Psoas muscle (tissue), 8 donors: ENCODE data around the gene DLST. TPM values are rescaled to one million over a fixed set of nuclear protein-coding genes. Genes with fewer than 3 reads are reported as not detected.

Source experiments
- ATAC-seq, 4 donors: fragments of 200-7000 bp; cut with Tn5 transposase; one replicate each; pipeline ENCODE4 v1.9.1; 2020; ENCODE audit warnings: moderate library complexity in 3 of 4, mild to moderate bottlenecking in 2 of 4
- DNase-seq, 2 donors: peaks; one replicate each; pipeline ENCODE4 v3.0.0-alpha.2; 2020
- H3K27ac ChIP-seq: fragments of 200-600 bp; one replicate; pipeline ENCODE4 v1.8.0; 2022
- H3K27me3 ChIP-seq, 3 donors: fragments of 200-600 bp in 1 of 3; one replicate each; pipeline versions ENCODE4 v1.6.1 to v1.8.0; 2013 to 2022; ENCODE audit warnings: low read length in 2 of 3, mild to moderate bottlenecking in 2 of 3, moderate library complexity in 1 of 3; ENCODE audit not compliant: insufficient read depth in 3 of 3
- H3K36me3 ChIP-seq, 2 donors: fragments of 200-600 bp in 1 of 2; one replicate each; pipeline versions ENCODE4 v1.6.1 to v1.8.0; 2013 to 2022; ENCODE audit warnings: low read depth in 1 of 2, mild to moderate bottlenecking in 1 of 2, moderate library complexity in 1 of 2; ENCODE audit not compliant: insufficient read depth in 1 of 2
- H3K4me1 ChIP-seq: fragments of 200-600 bp; one replicate; pipeline ENCODE4 v1.8.0; 2022
- H3K4me3 ChIP-seq: fragments of 200-600 bp; one replicate; pipeline ENCODE4 v1.8.0; 2022; ENCODE audit warnings: mild to moderate bottlenecking
- H3K9me3 ChIP-seq: fragments of 200-600 bp; one replicate; pipeline ENCODE4 v1.8.0; 2022
- CTCF ChIP-seq: fragments of 200-600 bp; IDR thresholded peaks from one replicate; pipeline ENCODE4 v1.8.0; 2022; ENCODE audit warnings: antibody characterized with exemption
- WGBS, 3 donors: extraction: QIAGEN DNeasy Blood & Tissue Kit; methylation state at CpG; one replicate each; pipeline versions ENCODE4 v1.1.6 to v1.1.7; 2013; 5-methylcytosine and 5-hydroxymethylcytosine counted together
- intact Hi-C, 2 donors: fragments of 100-400 bp; cut with DNase I; formaldehyde crosslinking; loops; one replicate each; pipeline versions ENCODE4 v1.11.0 to v1.14.2; 2022
- polyA plus RNA-seq, 3 donors: library from polyadenylated mRNA; stranded (reverse); fragments of 200-250 nt; gene quantifications; one replicate each; pipeline ENCODE4 v1.2.3, GENCODE V29; 2013
- total RNA-seq, 4 donors: library from RNA; stranded (reverse); fragmentation: NEBNext Ultra II Directional in 2 of 4; extraction: Animal tissue kit (Norgen Biotek cat#: 25700) in 2 of 4; gene quantifications; one replicate each; pipeline versions ENCODE4 v1.2.1 to v1.2.4, GENCODE V29; 2021 to 2023
- donor health status: healthy with polysubstance abuse.
- donor health status: DM: no; HTN: no; CAD: no; lungs with moderate emphysema.
- donor health status: Bipolar disorder and iron deficiency.
- donor health status: healthy.
- donor health status: DM: yes; HTN: yes; CAD: no.
- donor health status: DM: no; HTN: no; CAD: no.
- donor health status: DM: no; HTN: no; CAD: no.
- donor health status: DM: yes; HTN: yes; CAD: no.

Gene DLST
- total and polyA plus RNA-seq, 7 donors = 97.7 to 221 (median 139) TPM

GRCh38 chr14:74879427-74880182 is 2.1 kb upstream of the DLST start:
- no peak for ATAC-seq
- Histone ChIP-seq H3K27me3 (no peaks in the 10 kb centered on the region), H3K4me1 (peaks cover 26% of the 10 kb centered on the region), H3K4me3 (no peak overlapping the region), H3K27ac (no peak overlapping the region), H3K9me3 (no peaks in the 10 kb centered on the region), H3K36me3 (peaks cover 0 to 11% of the 10 kb centered on the region in 2 donors)
- intact Hi-C loops = no loop called here
- TF ChIP-seq CTCF = no peak
- 61 to 75% (median 73%) methylated on average over 3 of the region's 3 CpGs for WGBS, 3 donors
- DNase-seq = no peak

- DNase-seq (peak; percentile 58 to 78), ATAC-seq (peak; percentile 47 to 65 (median 60))
- peak overlapping the region; percentile 80 for H3K4me3 ChIP-seq
- peak overlapping the region; percentile 90 for H3K27ac ChIP-seq
- no peaks in the 10 kb centered on the region for H3K27me3 ChIP-seq
- WGBS, 3 donors = 0 to 1% (median 1%) methylated on average over 41 to 49 of the region's 49 CpGs
- H3K9me3 ChIP-seq = no peaks in the 10 kb centered on the region
- intact Hi-C loops = no loop called here
- H3K36me3 ChIP-seq = peaks cover 0 to 27% of the 10 kb centered on the region in 2 donors
- H3K4me1 ChIP-seq = peaks cover 49% of the 10 kb centered on the region
- TF ChIP-seq CTCF = no peak
Observed at GRCh38 chr14:74882103-74882920, 596 bp downstream of the DLST start.

- Histone ChIP-seq H3K27ac (peak overlapping the region; percentile 69), H3K36me3 (peaks cover 6 to 60% of the 10 kb centered on the region in 2 donors), H3K4me3 (no peak overlapping the region), H3K27me3 (no peaks in the 10 kb centered on the region), H3K4me1 (peaks cover 59% of the 10 kb centered on the region), H3K9me3 (no peaks in the 10 kb centered on the region)
- 41 to 57% (median 48%) methylated on average over 3 of the region's 3 CpGs for WGBS, 3 donors
- ATAC-seq (peak; percentile 5 to 43 (median 14)), DNase-seq (no peak)
- intact Hi-C loops = no loop called here
- no peak for TF ChIP-seq CTCF
Observed at GRCh38 chr14:74886001-74886400, 4.3 kb downstream of the DLST start.

GRCh38 chr14:74888164-74889158 is 6.7 kb downstream of the DLST start:
- WGBS, 3 donors = 59 to 75% (median 66%) methylated on average over 12 of the region's 12 CpGs
- no peaks in the 10 kb centered on the region for H3K9me3 ChIP-seq
- DNase-seq = no peak
- peaks cover 47% of the 10 kb centered on the region for H3K4me1 ChIP-seq
- H3K36me3 ChIP-seq = peaks cover 16 to 84% of the 10 kb centered on the region in 2 donors
- H3K4me3 ChIP-seq = no peak overlapping the region
- no peak for TF ChIP-seq CTCF
- peak in 3 of 4 donors; percentile 41 to 69 (median 50) for ATAC-seq
- H3K27ac ChIP-seq = no peak overlapping the region
- intact Hi-C loops = no loop called here
- no peaks in the 10 kb centered on the region for H3K27me3 ChIP-seq
